ENCODE measurements around the gene GREB1.

GREB1 gene

GRCh38 chr2:11533278-11534070 is at the start of gene GREB1:
Gene GREB1 (plus strand): TSS chr2:11534045. CDS start chr2:11556615, 22,570 bp downstream.
- no peak for DNase-seq

- DNase-seq: no peak
Observed at GRCh38 chr2:11488809-11489208, 45.0 kb upstream of the GREB1 start.

- DNase-seq: no peak
Observed at GRCh38 chr2:11490194-11490593, 43.7 kb upstream of the GREB1 start.

- no peak for DNase-seq
Observed at GRCh38 chr2:11491348-11491933, 42.4 kb upstream of the GREB1 start.

GRCh38 chr2:11492244-11492643 is 41.6 kb upstream of the GREB1 start:
- DNase-seq: no peak

- DNase-seq: no peak
Observed at GRCh38 chr2:11492720-11493119, 41.1 kb upstream of the GREB1 start.

GRCh38 chr2:11493282-11493681 is 40.6 kb upstream of the GREB1 start:
- no peak for DNase-seq

- no peak for DNase-seq
Observed at GRCh38 chr2:11494310-11494709, 39.5 kb upstream of the GREB1 start.

- no peak for DNase-seq
Observed at GRCh38 chr2:11495844-11496681, 37.8 kb upstream of the GREB1 start.

- DNase-seq: no peak
Observed at GRCh38 chr2:11498543-11499034, 35.3 kb upstream of the GREB1 start.

GRCh38 chr2:11499081-11499743 is 34.6 kb upstream of the GREB1 start:
- DNase-seq: no peak

GRCh38 chr2:11500702-11501303 is 33.0 kb upstream of the GREB1 start:
- DNase-seq: no peak

- DNase-seq: no peak
Observed at GRCh38 chr2:11502740-11503292, 31.0 kb upstream of the GREB1 start.

- DNase-seq: no peak
Observed at GRCh38 chr2:11503354-11503927, 30.4 kb upstream of the GREB1 start.

GRCh38 chr2:11505652-11506610 is 27.9 kb upstream of the GREB1 start:
- no peak for DNase-seq

- DNase-seq: no peak
Observed at GRCh38 chr2:11506611-11506969, 27.3 kb upstream of the GREB1 start.

- DNase-seq: no peak
Observed at GRCh38 chr2:11507517-11507916, 26.3 kb upstream of the GREB1 start.

GRCh38 chr2:11508279-11508678 is 25.6 kb upstream of the GREB1 start:
- no peak for DNase-seq

- no peak for DNase-seq
Observed at GRCh38 chr2:11509657-11510360, 24.0 kb upstream of the GREB1 start.

GRCh38 chr2:11512431-11512830 is 21.4 kb upstream of the GREB1 start:
- no peak for DNase-seq

All from GF-D8 (cell line).